Astrocyte of the spinal cord (primary cell): ENCODE results near the gene DYRK3.
"Not testable (repeated sequence)": the region's sequence is repeated elsewhere in the genome, so short reads cannot be mapped to it uniquely, and the experiment has no call there.

Experiments used
- DNase-seq: peaks from one replicate; pipeline ENCODE4 v3.0.0; 2011; ENCODE audit warnings: low read depth, low spot score
- H3K4me3 ChIP-seq: 2 replicates; pipeline ENCODE4 v1.5.1; 2011; ENCODE audit warnings: low read depth, mild to moderate bottlenecking, low read length, moderate library complexity
- CTCF ChIP-seq: IDR thresholded peaks from 2 replicates; pipeline ENCODE4 v1.5.1; 2012; ENCODE audit warnings: low read depth, mild to moderate bottlenecking, low read length, inconsistent platforms
- in situ Hi-C: cut with HindIII; loops from 2 replicates; pipeline ENCODE4 v1.10.0; 2017; ENCODE audit warnings: low sequenced_read_pairs

The DYRK3 gene

GRCh38 chr1:206604861-206605260 is 30.5 kb upstream of the DYRK3 start:
- H3K4me3 ChIP-seq = no peak overlapping the region
- no peak for DNase-seq
- no peak for TF ChIP-seq CTCF
- in situ Hi-C loops = no loop called here

- TF ChIP-seq CTCF = peak; percentile 57
- no peak overlapping the region for H3K4me3 ChIP-seq
- in situ Hi-C loops = no loop called here
- DNase-seq = no peak
These were observed 28.5 kb upstream of the DYRK3 start for GRCh38 chr1:206606867-206607266.

GRCh38 chr1:206608108-206608698 is 27.1 kb upstream of the DYRK3 start:
- H3K4me3 ChIP-seq = no peak overlapping the region
- peak; percentile 81 for TF ChIP-seq CTCF
- in situ Hi-C loops = no loop called here
- DNase-seq = peak; percentile 26

GRCh38 chr1:206609229-206609991 is 25.9 kb upstream of the DYRK3 start:
- no peak for TF ChIP-seq CTCF
- DNase-seq = no peak
- in situ Hi-C loops = no loop called here
- H3K4me3 ChIP-seq = no peak overlapping the region

- TF ChIP-seq CTCF = peak; percentile 87
- peak; percentile 93 for DNase-seq
- peak within 1 kb of the TSS; percentile 85 for H3K4me3 ChIP-seq
- in situ Hi-C loops = no loop called here
These were observed 23.0 kb upstream of the DYRK3 start, which contains the start of gene EIF2D for GRCh38 chr1:206612129-206612876. TSS of gene EIF2D (minus strand) at chr1:206612465. CDS start at chr1:206612342, 123 bp downstream.

GRCh38 chr1:206626396-206626795 is 8.9 kb upstream of the DYRK3 start:
- in situ Hi-C loops = loop anchor here (25.0 kb wide), 1 partner anchor 111 kb away; no protein-coding TSS in a partner anchor
- not testable (repeated sequence) for DNase-seq, H3K4me3 ChIP-seq
